Measurements from ENCODE around the gene MRPL17.
"Not testable (repeated sequence)": the region's sequence is repeated elsewhere in the genome, so short reads cannot be mapped to it uniquely, and the experiment has no call there.

MRPL17 gene

GRCh38 chr11:6703247-6704063 is 20.3 kb upstream of the MRPL17 start:
- Histone ChIP-seq H3K9me3 (ENCODE audit: control insufficient read depth, low read depth, low read length) (no peaks in the 10 kb centered on the region), H3K4me1 (ENCODE audit: control insufficient read depth, low read depth, low read length) (no peaks in the 10 kb centered on the region), H3K27me3 (ENCODE audit: control insufficient read depth, insufficient read depth, low read length) (no peaks in the 10 kb centered on the region), H3K36me3 (ENCODE audit: control insufficient read depth, low read depth, low read length) (no peaks in the 10 kb centered on the region), H3K27ac (ENCODE audit: low read length) (no peak overlapping the region), H3K4me3 (ENCODE audit: low read length) (no peak overlapping the region), H3K9ac (ENCODE audit: low read length) (no peak overlapping the region)

- H3K27ac ChIP-seq (ENCODE audit: low read length); H3K4me1 ChIP-seq (ENCODE audit: control insufficient read depth, low read depth, low read length); H3K36me3 ChIP-seq (ENCODE audit: control insufficient read depth, low read depth, low read length); H3K9me3 ChIP-seq (ENCODE audit: control insufficient read depth, low read depth, low read length); H3K27me3 ChIP-seq (ENCODE audit: control insufficient read depth, insufficient read depth, low read length); H3K9ac ChIP-seq (ENCODE audit: low read length); H3K4me3 ChIP-seq (ENCODE audit: low read length): not testable (repeated sequence)
These were observed 18.8 kb upstream of the MRPL17 start for GRCh38 chr11:6701955-6702354.

DNA sequence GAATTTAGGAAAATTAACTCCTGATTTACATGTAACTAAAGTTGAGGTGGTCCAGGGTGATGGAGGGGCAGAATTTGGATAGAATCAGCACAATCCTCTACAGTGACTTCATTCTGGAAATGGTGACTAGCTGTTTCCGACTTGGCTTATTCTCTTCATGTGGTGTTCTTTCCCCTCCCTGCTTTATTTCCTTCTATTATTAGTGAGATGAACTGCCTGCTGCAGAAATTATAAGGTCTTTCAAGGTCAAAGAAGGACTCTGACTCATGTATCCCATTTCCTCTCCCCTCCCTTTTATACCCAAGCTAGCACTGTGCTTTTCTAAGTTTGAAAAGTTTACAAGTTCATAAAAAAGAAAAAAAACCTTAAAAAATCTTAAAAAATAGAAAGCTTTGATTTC is 12.2 kb upstream of the MRPL17 start:
- H3K27ac ChIP-seq (ENCODE audit: low read length) = no peak overlapping the region
- no peaks in the 10 kb centered on the region for H3K9me3 ChIP-seq (ENCODE audit: control insufficient read depth, low read depth, low read length)
- no peak overlapping the region for H3K4me3 ChIP-seq (ENCODE audit: low read length)
- no peaks in the 10 kb centered on the region for H3K27me3 ChIP-seq (ENCODE audit: control insufficient read depth, insufficient read depth, low read length)
- no peaks in the 10 kb centered on the region for H3K4me1 ChIP-seq (ENCODE audit: control insufficient read depth, low read depth, low read length)
- no peak overlapping the region for H3K9ac ChIP-seq (ENCODE audit: low read length)
- H3K36me3 ChIP-seq (ENCODE audit: control insufficient read depth, low read depth, low read length) = no peaks in the 10 kb centered on the region

- Histone ChIP-seq H3K9me3 (ENCODE audit: control insufficient read depth, low read depth, low read length) (no peaks in the 10 kb centered on the region), H3K4me1 (ENCODE audit: control insufficient read depth, low read depth, low read length) (no peaks in the 10 kb centered on the region), H3K4me3 (ENCODE audit: low read length) (no peak overlapping the region), H3K9ac (ENCODE audit: low read length) (no peak overlapping the region), H3K36me3 (ENCODE audit: control insufficient read depth, low read depth, low read length) (no peaks in the 10 kb centered on the region), H3K27ac (ENCODE audit: low read length) (no peak overlapping the region), H3K27me3 (ENCODE audit: control insufficient read depth, insufficient read depth, low read length) (no peaks in the 10 kb centered on the region)
These were observed 11.0 kb upstream of the MRPL17 start for GRCh38 chr11:6694229-6694535.

- H3K27ac ChIP-seq (ENCODE audit: low read length) = no peak overlapping the region
- H3K9ac ChIP-seq (ENCODE audit: low read length) = no peak overlapping the region
- no peaks in the 10 kb centered on the region for H3K36me3 ChIP-seq (ENCODE audit: control insufficient read depth, low read depth, low read length)
These were observed 10.4 kb upstream of the MRPL17 start for GRCh38 chr11:6693342-6694228.

GRCh38 chr11:6692128-6692527 is 9.0 kb upstream of the MRPL17 start:
- Histone ChIP-seq H3K9me3 (ENCODE audit: control insufficient read depth, low read depth, low read length) (no peaks in the 10 kb centered on the region), H3K4me3 (ENCODE audit: low read length) (no peak overlapping the region), H3K9ac (ENCODE audit: low read length) (no peak overlapping the region), H3K27ac (ENCODE audit: low read length) (no peak overlapping the region), H3K27me3 (ENCODE audit: control insufficient read depth, insufficient read depth, low read length) (no peaks in the 10 kb centered on the region), H3K4me1 (ENCODE audit: control insufficient read depth, low read depth, low read length) (peaks cover 10% of the 10 kb centered on the region), H3K36me3 (ENCODE audit: control insufficient read depth, low read depth, low read length) (no peaks in the 10 kb centered on the region)

More at GRCh38 chr11:6693342-6694228, 10.4 kb upstream of the MRPL17 start:
- H3K9me3 ChIP-seq (ENCODE audit: control insufficient read depth, low read depth, low read length) = no peaks in the 10 kb centered on the region
- H3K4me1 ChIP-seq (ENCODE audit: control insufficient read depth, low read depth, low read length) = no peaks in the 10 kb centered on the region
- H3K4me3 ChIP-seq (ENCODE audit: low read length) = no peak overlapping the region
- H3K27me3 ChIP-seq (ENCODE audit: control insufficient read depth, insufficient read depth, low read length) = no peaks in the 10 kb centered on the region

GRCh38 chr11:6690431-6691132 is 7.4 kb upstream of the MRPL17 start:
- H3K27ac ChIP-seq (ENCODE audit: low read length); H3K4me1 ChIP-seq (ENCODE audit: control insufficient read depth, low read depth, low read length); H3K36me3 ChIP-seq (ENCODE audit: control insufficient read depth, low read depth, low read length); H3K9me3 ChIP-seq (ENCODE audit: control insufficient read depth, low read depth, low read length); H3K9ac ChIP-seq (ENCODE audit: low read length); H3K27me3 ChIP-seq (ENCODE audit: control insufficient read depth, insufficient read depth, low read length); H3K4me3 ChIP-seq (ENCODE audit: low read length): not testable (repeated sequence)

GRCh38 chr11:6687876-6688275 is 4.7 kb upstream of the MRPL17 start:
- H3K4me1 ChIP-seq (ENCODE audit: control insufficient read depth, low read depth, low read length) = peaks cover 10% of the 10 kb centered on the region
- no peak overlapping the region for H3K27ac ChIP-seq (ENCODE audit: low read length)
- no peak overlapping the region for H3K9ac ChIP-seq (ENCODE audit: low read length)
- no peaks in the 10 kb centered on the region for H3K9me3 ChIP-seq (ENCODE audit: control insufficient read depth, low read depth, low read length)
- no peak overlapping the region for H3K4me3 ChIP-seq (ENCODE audit: low read length)
- no peaks in the 10 kb centered on the region for H3K27me3 ChIP-seq (ENCODE audit: control insufficient read depth, insufficient read depth, low read length)
- H3K36me3 ChIP-seq (ENCODE audit: control insufficient read depth, low read depth, low read length) = no peaks in the 10 kb centered on the region

GRCh38 chr11:6686006-6686405 is 2.9 kb upstream of the MRPL17 start:
- H3K9me3 ChIP-seq (ENCODE audit: control insufficient read depth, low read depth, low read length) = no peaks in the 10 kb centered on the region
- H3K27me3 ChIP-seq (ENCODE audit: control insufficient read depth, insufficient read depth, low read length) = no peaks in the 10 kb centered on the region
- peaks cover 6% of the 10 kb centered on the region for H3K36me3 ChIP-seq (ENCODE audit: control insufficient read depth, low read depth, low read length)
- H3K4me3 ChIP-seq (ENCODE audit: low read length) = no peak overlapping the region
- H3K4me1 ChIP-seq (ENCODE audit: control insufficient read depth, low read depth, low read length) = peaks cover 10% of the 10 kb centered on the region
- no peak overlapping the region for H3K27ac ChIP-seq (ENCODE audit: low read length)
- no peak overlapping the region for H3K9ac ChIP-seq (ENCODE audit: low read length)

- Histone ChIP-seq H3K4me3 (ENCODE audit: low read length) (peak overlapping the region; percentile 58), H3K36me3 (ENCODE audit: control insufficient read depth, low read depth, low read length) (peaks cover 14% of the 10 kb centered on the region)
- H3K27me3 ChIP-seq (ENCODE audit: control insufficient read depth, insufficient read depth, low read length); H3K27ac ChIP-seq (ENCODE audit: low read length); H3K4me1 ChIP-seq (ENCODE audit: control insufficient read depth, low read depth, low read length); H3K9ac ChIP-seq (ENCODE audit: low read length); H3K9me3 ChIP-seq (ENCODE audit: control insufficient read depth, low read depth, low read length): not testable (repeated sequence)
These were observed 928 bp upstream of the MRPL17 start for GRCh38 chr11:6684068-6684467.

- no peaks in the 10 kb centered on the region for H3K27me3 ChIP-seq (ENCODE audit: control insufficient read depth, insufficient read depth, low read length)
- no peaks in the 10 kb centered on the region for H3K9me3 ChIP-seq (ENCODE audit: control insufficient read depth, low read depth, low read length)
- peak overlapping the region; percentile 91 for H3K4me3 ChIP-seq (ENCODE audit: low read length)
- H3K36me3 ChIP-seq (ENCODE audit: control insufficient read depth, low read depth, low read length) = peaks cover 14% of the 10 kb centered on the region
- H3K4me1 ChIP-seq (ENCODE audit: control insufficient read depth, low read depth, low read length) = peaks cover 4% of the 10 kb centered on the region
- peak overlapping the region; percentile 96 for H3K9ac ChIP-seq (ENCODE audit: low read length)
- peak overlapping the region; percentile 77 for H3K27ac ChIP-seq (ENCODE audit: low read length)
These were observed 577 bp downstream of the MRPL17 start for GRCh38 chr11:6682591-6682935.
